ENCODE measurements around the gene FUT1.

DNA sequence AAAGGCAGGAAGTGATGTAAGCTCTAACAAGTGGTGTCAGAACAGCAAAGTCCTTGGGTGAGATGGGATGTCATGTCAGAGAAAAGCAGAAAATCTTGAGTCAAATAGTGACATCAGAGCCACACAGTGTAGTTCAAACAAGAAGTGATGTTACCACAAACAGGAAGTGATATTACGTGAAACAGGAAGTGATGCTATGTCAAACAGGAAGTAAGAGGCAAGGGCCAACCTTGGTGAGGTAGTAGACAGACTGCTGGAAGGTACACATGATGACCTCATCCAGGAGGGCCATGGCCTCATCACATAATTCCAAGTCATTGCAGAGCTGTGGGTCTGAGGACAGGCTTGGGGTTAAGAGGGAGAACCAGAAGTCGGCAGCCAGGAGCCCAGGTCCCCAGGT, 25.9 kb downstream of the FUT1 start:
- TF ChIP-seq, protein P1, sequence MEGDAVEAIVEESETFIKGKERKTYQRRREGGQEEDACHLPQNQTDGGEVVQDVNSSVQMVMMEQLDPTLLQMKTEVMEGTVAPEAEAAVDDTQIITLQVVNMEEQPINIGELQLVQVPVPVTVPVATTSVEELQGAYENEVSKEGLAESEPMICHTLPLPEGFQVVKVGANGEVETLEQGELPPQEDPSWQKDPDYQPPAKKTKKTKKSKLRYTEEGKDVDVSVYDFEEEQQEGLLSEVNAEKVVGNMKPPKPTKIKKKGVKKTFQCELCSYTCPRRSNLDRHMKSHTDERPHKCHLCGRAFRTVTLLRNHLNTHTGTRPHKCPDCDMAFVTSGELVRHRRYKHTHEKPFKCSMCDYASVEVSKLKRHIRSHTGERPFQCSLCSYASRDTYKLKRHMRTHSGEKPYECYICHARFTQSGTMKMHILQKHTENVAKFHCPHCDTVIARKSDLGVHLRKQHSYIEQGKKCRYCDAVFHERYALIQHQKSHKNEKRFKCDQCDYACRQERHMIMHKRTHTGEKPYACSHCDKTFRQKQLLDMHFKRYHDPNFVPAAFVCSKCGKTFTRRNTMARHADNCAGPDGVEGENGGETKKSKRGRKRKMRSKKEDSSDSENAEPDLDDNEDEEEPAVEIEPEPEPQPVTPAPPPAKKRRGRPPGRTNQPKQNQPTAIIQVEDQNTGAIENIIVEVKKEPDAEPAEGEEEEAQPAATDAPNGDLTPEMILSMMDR (IDR thresholded peaks at IDR 0.05) = no peak
- TF ChIP-seq EZH2 (IDR thresholded peaks at IDR 0.05) = no peak
- no peak for TF ChIP-seq EZH2phosphoT487 (IDR thresholded peaks at IDR 0.05)

Measured in neural progenitor cell (in vitro differentiated cells).